ENCODE measurements around the gene GRIN2D. TPM values are rescaled to one million over a fixed set of nuclear protein-coding genes. Genes with fewer than 3 reads are reported as not detected.

GRIN2D gene
- total and polyA plus RNA-seq, 2 of the 8 experiments (the other 6 are each of a cell fraction or from before 2014, with no cell fraction given) = 2.2 to 12.4 TPM

- Histone ChIP-seq H3K79me2 (ENCODE audit: control insufficient read depth in 1 of 2, insufficient read depth in 2 of 2, low read length in 2 of 2) (no peaks in the 10 kb centered on the region), H2BK20ac (ENCODE audit: low read length) (no peak overlapping the region), H3K27ac (ENCODE audit: low read depth, low read length) (no peak overlapping the region), H4K91ac (replicated peaks; ENCODE audit: insufficient read length, low read length) (no peak overlapping the region), H4K8ac (ENCODE audit: extremely low read depth, insufficient read depth, low read length) (no peak overlapping the region), H3K23ac (ENCODE audit: insufficient read length) (no peak overlapping the region), H2AK5ac (ENCODE audit: low read depth, low read length) (no peak overlapping the region), H3K4ac (replicated peaks; ENCODE audit: insufficient read length, low read depth, low read length) (no peak overlapping the region), H2BK12ac (ENCODE audit: low read depth, low read length) (no peak overlapping the region), H4K20me1 (replicated peaks in 1 of 2; ENCODE audit: control insufficient read depth in 1 of 2, insufficient read depth in 2 of 2, low read length in 2 of 2) (no peaks in the 10 kb centered on the region), H2BK15ac (ENCODE audit: low read length) (no peak overlapping the region), H3K4me2 (ENCODE audit: insufficient read depth in 1 of 2, low read depth in 2 of 2, low read length in 2 of 2) (no peak overlapping the region), H3K9ac (replicated peaks in 1 of 4; ENCODE audit: extremely low read depth in 1 of 4, low read depth in 3 of 4, low read length in 3 of 4) (no peak overlapping the region), H2BK5ac (ENCODE audit: low read depth, low read length) (no peak overlapping the region), H3K14ac (ENCODE audit: insufficient read length) (no peak overlapping the region), H3K36me3 (ENCODE audit: control insufficient read depth in 2 of 4, insufficient read depth in 4 of 4, low read length in 3 of 4) (no peaks in the 10 kb centered on the region; a peak in 1 of 8 replicates), H3K56ac (replicated peaks; ENCODE audit: insufficient read length, low read depth, low read length) (no peak overlapping the region), H2BK120ac (replicated peaks; ENCODE audit: low read depth, low read length) (no peak overlapping the region), H3K4me1 (replicated peaks in 1 of 4; ENCODE audit: control insufficient read depth in 3 of 4, insufficient read depth in 4 of 4, low read length in 3 of 4) (no peaks in the 10 kb centered on the region; a peak in 1 of 7 replicates), H3K27me3 (replicated peaks in 1 of 4; ENCODE audit: control insufficient read depth in 3 of 4, extremely low read depth in 1 of 4, insufficient read depth in 3 of 4, low read length in 3 of 4) (peaks cover 0 to 3% (median under 1%) of the 10 kb centered on the region in 4 experiments; a peak in 2 of 7 replicates), H3K79me1 (ENCODE audit: low read depth, low read length) (no peaks in the 10 kb centered on the region), H4K5ac (ENCODE audit: insufficient read length, low read depth, low read length) (no peak overlapping the region), H3K9me3 (ENCODE audit: insufficient read depth in 2 of 2, low read depth in 1 of 2, low read length in 1 of 2) (no peaks in the 10 kb centered on the region), H3K23me2 (ENCODE audit: low read depth, low read length) (no peaks in the 10 kb centered on the region), H3K18ac (ENCODE audit: extremely low read depth, low read length) (no peak overlapping the region), H2AFZ (ENCODE audit: low read length) (no peak overlapping the region), H3K4me3 (ENCODE audit: extremely low read depth in 1 of 4, insufficient read depth in 2 of 4, low read depth in 3 of 4, low read length in 4 of 4) (no peak overlapping the region)
- POLR2A ChIA-PET (ENCODE audit: partially characterized antibody) = interaction anchor here (1.1 to 1.4 kb wide), 2 partner anchors 29 to 118 kb away, joined by 3 read pairs; no protein-coding TSS in a partner anchor
- CTCF ChIA-PET (ENCODE audit: partially characterized antibody) = interaction anchor here (0.7 to 1.8 kb wide), 5 partner anchors 10 to 1092 kb away, joined by 3 to 9 read pairs (median 3); no protein-coding TSS in a partner anchor
- FAIRE-seq = no peak
- WGBS, 2 experiments (ENCODE audit: extremely low coverage in 1 of 2, insufficient coverage in 1 of 2, insufficient read length in 1 of 2, insufficient replicate concordance in 2 of 2, low coverage in 1 of 2, low lambda C conversion rate in 2 of 2, missing lambda C conversion rate in 1 of 2) = 98% methylated on average over 5 of the region's 7 CpGs; no CpG with 5 or more reads in 1 of the 2 experiments
- DNase-seq (ENCODE audit: low read depth in 1 of 2, low spot score in 2 of 2) = no peak
- TF ChIP-seq CTCF (IDR thresholded peaks at IDR 0.05; ENCODE audit: control extremely low read depth in 1 of 3, insufficient read depth in 1 of 3, low read depth in 1 of 3, low read length in 3 of 3) (no peak), SP4 (IDR thresholded peaks at IDR 0.05; ENCODE audit: low read length) (no peak), GABPA (IDR thresholded peaks at IDR 0.05; ENCODE audit: borderline replicate concordance, insufficient read depth, low read length) (no peak)
Observed at GRCh38 chr19:48371367-48371766, 22.1 kb upstream of the GRIN2D start.

Data from H1 (cell line).